T-helper 1 cell treated with Interleukin-12 subunit alpha and Interleukin-12 subunit beta and Interleukin-4 antibody, amounts not matched to agents 30 ng/mL and 1 ng/mL, for 36 hours (primary cell): Measurements from ENCODE around the gene IPCEF1. TPM values are rescaled to one million over a fixed set of nuclear protein-coding genes. Genes with fewer than 3 reads are reported as not detected.
"Not testable (repeated sequence)": the region's sequence is repeated elsewhere in the genome, so short reads cannot be mapped to it uniquely, and the experiment has no call there.

Source experiments
- intact Hi-C: fragments of 100-400 bp; cut with micrococcal nuclease; formaldehyde crosslinking; loops from one replicate; pipeline ENCODE4 v1.15.1; 2024
- total RNA-seq: library from RNA; stranded (reverse); gene quantifications from 2 replicates; pipeline ENCODE4 v1.2.3, GENCODE V29; 2022

Gene IPCEF1
- total RNA-seq, 1 donor from 2014 or later: 5.4 TPM

DNA sequence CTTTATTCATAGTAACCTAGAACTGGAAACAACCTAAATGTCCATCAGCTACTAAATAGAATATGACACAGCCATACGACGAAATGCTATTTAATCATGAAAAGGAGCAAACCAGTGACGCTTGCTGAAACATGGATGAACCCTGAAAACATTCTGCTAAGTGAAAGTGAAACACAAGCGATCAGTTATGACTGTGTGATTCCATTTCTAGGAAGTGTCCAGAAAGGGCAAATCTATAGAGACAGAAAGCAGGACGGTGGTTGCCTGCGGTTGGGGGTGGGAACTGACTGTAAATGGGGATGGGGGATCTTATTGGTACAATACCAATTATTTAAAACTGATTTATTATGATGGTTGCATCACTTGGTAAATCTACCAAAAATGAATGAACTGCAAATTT is 126.8 kb downstream of the IPCEF1 start:
- intact Hi-C loops: loop anchor here (1.0 to 5.0 kb wide), 5 partner anchors 17 to 1247 kb away; partner anchors contain the start of genes FBXO5 and TFB1M

DNA sequence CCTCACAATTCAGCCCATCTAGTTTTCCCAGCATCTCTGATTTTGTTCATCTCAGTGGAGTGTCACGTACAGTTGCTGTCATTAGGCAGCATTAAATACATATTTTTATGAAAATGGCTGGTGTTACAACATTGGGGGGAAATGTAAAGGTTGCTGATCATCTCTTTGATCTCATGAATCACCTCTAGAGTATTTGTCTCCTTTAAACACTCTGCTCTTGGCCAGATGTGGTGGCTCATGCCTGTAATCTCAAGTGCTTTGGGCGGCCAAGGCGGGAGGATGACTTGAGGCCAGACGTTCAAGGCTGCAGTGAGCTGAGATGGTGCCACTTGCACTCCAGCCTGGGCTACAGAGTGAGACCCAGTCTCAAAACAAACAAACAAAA is 128.1 kb downstream of the IPCEF1 start:
- intact Hi-C loops: no loop called here

DNA sequence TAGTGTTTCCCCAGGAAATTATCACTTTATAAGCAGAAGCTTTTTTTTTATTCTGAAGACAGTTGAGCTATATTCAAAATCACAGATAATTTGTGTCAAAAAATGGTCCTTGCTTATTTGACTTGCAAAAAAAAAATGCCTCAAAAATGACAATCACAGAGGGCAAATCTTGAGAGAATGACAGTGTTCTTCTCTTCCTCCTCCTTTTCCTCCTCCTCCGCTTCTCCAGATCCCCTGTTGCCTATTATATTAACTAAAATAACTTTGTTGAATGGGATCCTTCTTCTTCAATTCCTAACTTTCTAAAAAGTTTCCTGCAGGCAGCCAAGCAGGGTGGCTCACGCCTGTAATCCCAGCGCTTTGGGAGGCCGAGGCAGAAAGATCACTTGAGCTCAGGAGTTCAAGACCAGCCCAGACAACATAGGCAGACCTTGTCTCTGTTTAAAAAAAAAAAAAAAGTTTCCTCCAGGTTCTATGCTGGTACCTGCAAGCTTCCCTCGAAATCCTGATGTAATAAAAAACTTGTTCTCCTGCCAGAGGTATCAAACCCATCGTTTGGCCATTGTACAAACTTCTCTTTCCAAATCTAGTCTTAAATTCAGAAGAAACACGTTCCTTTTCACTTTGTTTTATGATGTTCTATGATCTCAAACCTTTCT is 128.6 kb downstream of the IPCEF1 start:
- intact Hi-C loops: no loop called here

DNA sequence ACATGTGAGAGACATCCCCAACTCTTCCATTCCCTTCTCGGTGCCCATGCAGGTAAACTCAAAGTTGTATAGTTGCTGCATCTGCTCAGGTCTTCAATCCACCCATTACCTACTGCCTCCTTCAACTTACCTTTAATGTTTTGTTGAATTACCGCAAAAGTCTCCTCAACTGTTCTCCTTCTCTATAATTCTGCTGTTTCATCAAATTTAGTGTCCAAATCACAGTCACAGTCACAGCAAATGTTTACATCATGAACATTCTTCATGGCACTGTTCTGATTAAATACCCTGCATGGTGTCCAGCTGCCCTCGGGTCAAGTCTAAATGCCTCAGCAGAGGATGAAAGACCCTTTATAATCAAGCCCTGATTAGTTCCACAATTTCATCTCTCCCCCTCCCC is 130.1 kb downstream of the IPCEF1 start:
- intact Hi-C loops: no loop called here

DNA sequence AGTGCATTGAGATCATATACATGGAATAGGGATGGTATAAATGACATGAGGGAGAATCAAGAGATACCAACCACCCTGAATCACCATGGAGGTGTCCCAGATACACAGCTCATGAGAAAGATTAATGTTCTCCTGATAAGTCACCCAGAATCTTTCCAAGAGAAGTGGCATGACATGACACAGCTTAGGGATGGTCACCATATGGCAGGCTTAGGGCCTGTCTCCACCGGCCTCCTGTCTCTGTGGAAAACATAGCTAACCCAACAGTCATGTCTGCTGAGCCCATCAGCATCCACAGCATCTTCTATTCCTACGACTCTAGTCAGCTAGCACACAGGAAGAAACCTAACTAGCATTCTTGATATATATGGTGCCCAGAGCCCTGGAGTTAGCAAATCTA is 133.3 kb downstream of the IPCEF1 start:
- intact Hi-C loops: no loop called here

DNA sequence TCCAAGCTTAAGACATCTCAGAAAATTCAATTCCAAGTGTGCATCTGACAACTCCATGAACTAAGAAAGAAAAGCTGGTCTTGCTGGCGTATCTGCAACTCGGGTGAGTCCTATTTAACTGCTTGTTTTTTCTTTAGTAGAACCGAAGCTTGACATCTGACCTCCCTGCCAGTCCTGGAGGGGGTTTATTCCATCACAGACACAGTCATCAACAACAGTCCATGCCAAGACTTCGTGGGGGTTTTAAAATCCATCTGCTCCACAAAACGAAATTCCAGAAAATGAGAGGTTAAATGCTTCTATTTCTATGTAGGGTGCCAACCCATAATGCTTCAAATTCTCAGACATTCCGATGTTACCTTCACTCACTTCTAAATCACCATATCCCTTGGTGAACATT is 133.9 kb downstream of the IPCEF1 start:
- intact Hi-C loops: no loop called here

DNA sequence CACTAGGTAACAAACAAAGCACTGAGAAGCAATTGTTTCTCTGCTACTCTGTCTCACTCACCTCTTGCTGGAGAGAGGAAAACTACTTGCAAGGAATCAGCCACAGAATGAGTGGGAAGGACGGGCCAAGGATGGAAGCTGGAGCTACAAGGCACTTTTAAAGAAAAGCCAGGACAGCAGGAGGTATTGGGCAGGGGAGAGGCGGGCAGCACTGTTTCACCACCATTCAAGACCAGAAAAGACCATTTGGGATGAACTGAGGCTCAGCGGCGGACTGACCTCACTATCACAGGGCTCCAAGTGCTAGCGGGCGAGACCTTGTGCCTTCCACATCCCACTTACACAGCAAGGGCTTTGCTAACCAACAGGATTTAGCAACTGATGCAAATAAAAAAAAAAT is 137.4 kb downstream of the IPCEF1 start:
- intact Hi-C loops: no loop called here

DNA sequence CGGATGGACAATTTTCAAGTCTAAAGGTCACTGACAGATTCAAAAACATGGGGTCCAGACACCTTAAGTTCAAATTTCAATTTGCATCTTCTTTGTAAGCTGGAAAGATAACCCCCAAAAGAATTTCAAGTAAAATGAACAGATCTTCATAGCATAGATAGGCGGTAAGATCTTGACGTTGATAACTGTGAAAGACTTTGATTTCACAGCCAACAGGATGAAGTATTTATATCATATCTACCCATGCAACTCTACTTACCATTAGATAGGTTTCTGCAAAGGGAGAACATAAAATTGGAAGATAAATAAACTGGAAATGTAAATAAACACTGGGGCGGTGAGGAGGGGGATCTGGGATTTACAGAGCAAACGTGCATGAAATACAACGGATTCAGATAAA is 137.8 kb downstream of the IPCEF1 start:
- intact Hi-C loops: no loop called here

DNA sequence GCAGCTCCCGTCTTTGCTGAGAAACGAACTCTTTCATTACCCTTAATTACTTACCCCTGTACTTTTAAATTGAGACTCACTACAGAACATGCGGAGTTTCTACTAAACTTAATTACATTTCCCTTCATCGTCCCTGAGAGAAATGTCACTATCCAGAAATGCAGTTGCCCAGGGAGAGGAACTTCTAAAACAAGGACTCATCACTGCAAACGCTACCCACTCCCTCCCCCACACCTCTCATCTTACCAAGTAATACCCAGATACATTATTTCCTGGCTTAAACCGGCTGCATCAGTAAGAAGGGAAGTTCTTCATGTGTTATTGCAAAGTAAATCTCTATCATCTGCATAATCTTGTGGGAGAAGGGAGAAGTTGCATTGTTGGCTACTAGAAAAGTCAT is 138.3 kb downstream of the IPCEF1 start:
- intact Hi-C loops: no loop called here

DNA sequence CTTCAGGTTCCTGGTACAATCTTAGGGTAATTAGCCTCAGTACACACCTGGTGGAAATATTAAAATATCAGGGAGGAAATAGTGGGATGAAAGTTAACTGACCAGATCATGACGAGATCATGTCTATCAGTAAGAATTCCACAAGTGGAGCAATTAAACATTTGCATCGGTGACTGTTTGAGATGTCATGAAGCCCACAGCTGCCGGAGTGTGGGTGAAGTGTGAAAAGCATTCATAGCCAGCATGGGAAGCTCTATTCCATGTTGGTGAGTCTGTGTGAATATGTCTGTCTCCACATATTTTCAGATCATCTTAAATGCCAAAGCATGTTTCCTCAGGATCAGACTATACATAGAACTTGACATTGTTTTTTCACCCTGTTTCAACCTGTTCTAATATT is 142.8 kb downstream of the IPCEF1 start:
- intact Hi-C loops: no loop called here

DNA sequence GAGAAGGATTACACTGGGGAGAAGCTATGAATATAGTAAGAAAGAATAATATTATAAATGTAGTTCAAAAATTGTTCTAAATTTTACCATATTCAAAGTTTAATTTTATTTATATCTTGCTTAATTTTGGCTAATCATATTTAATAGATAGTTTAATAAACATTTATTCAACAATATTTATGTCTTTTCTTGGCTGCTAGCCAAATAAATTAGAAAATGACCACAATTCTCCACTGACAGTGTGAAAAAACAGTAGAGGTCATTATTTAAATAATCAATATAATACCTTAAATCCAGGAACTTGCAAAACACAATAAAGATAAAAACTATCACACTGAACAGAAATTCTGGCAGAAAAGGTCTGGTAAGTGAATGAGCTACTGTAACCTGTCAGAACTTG is 145.9 kb downstream of the IPCEF1 start:
- intact Hi-C loops: no loop called here

DNA sequence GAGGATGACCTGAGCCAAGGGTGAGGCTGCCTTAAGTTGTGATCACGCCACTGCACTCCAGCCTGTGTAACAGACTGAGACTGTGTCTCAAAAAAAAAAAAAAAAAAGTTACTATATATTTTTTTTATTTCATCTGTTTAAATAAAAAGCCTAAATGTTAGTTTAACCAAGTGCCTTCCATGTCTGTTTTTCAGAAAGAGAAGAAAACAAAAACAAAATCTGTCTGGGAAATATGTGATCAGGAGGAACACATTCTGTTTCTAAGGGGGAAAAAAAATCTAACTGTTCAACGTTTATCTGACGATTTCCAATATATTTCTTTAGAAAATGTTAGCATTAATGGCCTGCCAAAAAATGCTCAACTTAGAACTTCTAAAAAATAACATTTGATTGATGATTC is 147.0 kb downstream of the IPCEF1 start:
- intact Hi-C loops: no loop called here

DNA sequence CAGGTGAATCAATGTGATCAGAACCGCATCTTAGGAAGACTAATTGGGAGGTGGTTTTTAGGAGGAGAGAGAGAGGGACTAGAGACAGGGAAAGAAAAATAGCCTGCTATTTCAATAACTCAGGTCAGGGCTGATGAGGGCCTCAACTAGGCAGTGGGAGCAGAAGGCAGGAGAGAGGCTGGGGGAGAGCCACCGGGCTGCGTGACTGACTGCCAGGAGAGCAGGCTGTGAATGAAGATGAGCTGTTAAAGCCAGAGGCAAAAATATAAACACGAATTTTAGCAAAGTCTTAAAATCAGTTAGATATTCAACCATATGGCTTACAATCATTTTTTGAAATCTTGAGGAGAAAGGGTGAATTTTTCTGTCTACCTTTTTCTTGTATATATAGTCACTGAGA is 149.6 kb downstream of the IPCEF1 start:
- intact Hi-C loops: no loop called here

DNA sequence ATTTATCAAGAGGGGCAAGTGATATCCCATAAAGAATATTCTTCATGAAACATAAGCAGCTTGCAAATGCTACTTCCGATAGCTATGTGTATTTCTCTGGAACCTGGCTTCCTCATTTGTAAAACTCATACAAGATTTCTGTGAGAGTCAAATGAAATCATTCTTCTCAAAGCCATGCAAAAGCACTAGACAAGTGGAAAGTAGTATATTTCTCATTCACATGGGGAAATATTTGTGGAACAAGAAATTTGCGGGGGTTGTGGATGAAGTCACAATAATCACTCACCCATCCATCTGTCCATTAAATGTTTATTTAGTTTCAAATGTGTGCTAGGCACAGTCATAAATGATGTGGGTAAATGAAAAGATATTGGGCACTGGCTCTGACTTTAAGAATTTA is 150.5 kb downstream of the IPCEF1 start:
- intact Hi-C loops: no loop called here

DNA sequence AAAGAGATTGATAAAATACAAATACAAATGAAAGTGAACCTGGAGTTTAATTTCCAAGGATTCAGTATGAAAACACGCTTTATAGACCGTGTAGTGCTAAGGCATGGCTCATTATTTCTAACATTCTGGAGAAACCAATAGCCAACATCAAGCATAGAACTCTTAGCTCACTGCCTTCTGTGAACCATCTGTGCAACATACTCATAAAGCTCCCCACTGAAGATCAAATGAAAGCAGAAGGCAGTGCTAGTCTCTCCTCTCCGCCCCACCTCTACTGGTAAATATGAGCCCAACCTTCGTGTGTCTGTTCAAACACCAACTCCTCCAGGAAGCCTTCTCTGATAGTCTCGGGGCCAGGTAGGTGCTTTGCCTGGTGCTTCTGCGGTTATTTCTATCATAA is 153.6 kb downstream of the IPCEF1 start:
- intact Hi-C loops: no loop called here

DNA sequence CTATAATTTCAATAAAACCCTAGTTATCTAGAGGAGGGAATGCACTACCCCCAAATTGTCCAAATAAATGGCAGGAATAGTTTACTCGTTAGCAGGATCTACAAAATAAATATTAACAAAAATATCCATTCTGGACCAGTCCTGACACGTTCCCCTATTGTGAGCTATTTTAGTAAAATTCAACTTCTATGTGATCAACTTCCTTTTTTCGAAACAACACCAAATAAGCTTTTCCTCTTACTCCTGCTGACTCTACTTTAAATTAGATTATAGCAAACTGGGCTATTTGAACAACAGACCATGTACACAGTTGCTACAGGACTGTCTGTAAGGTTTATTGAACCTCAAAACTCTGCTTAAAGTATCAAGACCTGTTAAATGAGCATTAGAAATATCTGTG is 154.3 kb downstream of the IPCEF1 start:
- intact Hi-C loops: no loop called here

DNA sequence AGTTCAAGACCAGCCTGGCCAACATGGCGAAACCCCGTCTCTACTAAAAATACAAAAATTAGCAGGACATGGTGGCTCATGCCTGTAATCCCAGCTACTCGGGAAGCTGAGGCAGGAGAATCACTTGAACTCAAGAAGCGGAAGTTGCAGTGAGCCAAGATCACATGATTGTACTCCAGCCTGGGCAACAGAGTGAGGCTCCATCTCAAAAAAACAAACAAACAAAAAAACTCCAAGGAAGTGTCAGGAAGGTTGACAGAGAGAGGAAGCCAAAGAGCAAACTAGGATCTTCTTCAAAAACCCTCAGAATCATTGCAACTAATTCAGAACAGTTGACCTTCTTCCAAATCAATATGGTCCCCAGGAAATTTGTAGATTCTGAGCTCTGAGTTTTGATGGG is 154.9 kb downstream of the IPCEF1 start:
- intact Hi-C loops: not testable (repeated sequence)

DNA sequence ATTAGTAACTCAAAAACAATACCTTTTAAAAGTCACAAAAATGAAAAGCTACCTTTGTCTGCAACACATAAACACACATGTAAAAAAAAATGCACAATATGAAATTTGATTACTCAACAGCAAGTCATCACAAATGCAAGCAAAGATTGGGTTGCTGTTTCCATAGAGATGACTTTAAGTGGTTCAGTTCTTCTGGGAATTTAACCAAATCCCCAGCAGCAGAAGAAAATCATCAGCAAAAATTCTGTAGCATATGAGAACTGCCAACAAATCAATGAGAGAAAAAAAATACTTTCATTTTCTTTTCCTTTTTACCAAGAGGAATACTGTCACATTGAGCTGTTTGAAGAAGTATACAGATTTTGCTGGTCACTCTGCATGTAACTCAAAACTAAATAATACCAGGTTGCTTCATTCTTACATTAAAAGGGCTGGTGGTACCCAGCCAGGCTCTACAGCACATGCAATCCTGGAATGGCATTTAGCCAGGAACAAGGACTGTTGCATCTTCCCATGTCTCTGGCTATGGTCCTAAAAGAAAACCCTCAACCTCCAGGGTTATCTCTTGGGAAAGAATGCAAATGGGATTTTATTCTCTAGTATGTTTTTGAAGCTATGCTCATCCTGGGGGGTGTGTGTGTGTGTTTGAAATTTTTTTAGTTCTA is 159.3 kb downstream of the IPCEF1 start:
- intact Hi-C loops: no loop called here

DNA sequence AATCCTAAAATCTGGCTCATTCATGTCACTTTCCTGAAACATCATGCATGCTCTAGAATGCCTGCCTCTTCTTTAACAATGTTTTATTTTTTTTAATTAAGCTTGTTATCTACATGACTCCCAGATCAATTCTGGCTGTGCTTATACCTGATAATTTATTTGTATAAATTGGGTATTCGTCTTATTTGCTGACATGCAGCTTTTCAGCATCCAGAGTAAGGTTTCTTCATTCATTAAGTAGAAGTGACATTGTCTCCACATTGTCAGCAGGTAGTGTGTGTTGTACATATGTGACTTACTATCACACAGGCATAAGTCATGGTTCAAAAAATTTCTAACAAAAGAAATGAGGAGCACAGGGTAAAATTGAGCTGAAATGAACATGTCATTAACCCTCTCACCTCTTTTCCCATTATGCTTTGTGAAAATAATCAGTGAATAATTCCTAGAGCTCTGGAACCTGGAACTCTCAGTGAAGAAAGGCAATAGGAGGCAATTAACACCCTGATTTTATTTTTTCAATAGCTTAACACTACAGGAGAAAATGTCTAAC is 160.2 kb downstream of the IPCEF1 start:
- intact Hi-C loops: no loop called here

DNA sequence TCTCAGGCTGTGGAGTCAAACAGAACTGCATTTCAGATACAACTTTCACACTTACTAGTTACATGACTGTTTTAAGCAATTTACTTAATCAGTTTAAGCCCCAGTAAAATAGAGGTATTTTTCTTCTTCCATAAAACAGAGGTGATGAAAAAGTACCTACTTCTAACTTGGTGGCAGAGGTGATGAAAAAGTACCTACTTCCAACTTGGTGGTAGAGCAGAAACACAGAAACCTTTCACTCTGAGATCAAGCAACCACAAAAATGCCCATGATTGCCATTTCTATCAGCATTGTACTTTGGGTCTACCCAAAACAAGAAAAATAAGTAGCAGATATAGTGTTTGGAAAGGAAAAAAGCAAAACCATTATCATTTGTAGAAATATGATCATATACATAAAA is 168.9 kb downstream of the IPCEF1 start:
- intact Hi-C loops: no loop called here

DNA sequence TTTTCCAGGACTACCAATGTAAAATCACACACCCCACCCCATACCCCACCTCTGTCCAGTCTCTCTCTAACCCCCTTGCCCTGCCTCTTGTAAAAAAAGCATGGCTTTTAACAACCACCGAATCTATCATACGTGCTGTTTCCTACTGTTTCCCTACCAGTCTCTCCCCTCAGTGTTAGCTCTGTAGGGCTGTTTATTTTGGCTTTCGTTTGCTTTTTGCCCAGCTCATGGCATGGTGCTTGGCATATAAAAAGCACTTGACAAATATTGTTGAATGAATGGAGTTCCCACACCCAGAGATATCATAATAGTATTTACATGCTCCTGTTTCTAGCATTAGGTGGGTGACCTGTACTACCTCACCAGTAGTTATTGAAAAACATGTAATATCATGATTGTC is 169.4 kb downstream of the IPCEF1 start:
- intact Hi-C loops: no loop called here

DNA sequence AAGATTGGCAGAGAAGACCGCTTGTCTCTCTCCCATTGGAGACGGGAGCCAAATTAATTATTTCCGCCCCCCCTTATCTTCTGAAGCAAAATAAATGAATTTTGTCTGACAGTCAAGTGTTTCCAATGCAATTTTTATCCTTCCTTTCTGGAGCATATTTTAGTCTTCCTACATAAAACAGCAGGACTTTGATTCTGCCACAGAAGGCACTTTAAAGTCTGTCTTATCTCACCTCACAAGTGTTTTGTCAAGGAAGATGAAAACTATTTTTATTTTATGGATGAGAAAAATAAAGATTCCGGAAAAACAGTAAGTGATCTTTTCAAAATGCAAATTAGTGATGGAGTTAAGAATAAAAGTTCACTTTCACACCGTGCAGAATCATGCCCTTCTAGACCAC is 177.2 kb downstream of the IPCEF1 start:
- intact Hi-C loops: no loop called here

DNA sequence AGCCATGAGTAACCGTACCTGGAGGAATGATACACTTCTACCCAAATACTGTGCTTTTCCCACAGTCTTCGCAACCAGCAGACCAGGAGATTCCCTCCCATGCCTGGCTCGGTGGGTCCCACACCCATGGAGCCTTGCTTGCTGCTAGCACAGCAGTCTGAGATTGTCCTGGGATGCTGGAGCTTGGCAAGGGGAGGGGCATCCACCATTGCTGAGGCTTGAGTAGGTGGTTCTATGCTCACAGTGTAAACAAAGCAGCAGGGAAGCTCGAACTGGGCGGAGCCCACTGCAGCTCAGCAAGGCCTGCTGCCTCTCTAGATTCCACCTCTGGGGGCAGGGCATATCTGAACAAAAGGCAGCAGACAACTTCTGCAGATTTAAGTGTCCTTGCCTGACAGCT is 184.2 kb downstream of the IPCEF1 start:
- intact Hi-C loops: not testable (repeated sequence)
